Esophagus squamous epithelium (tissue), 5 donors: ENCODE results near the gene CCDC50. TPM values are rescaled to one million over a fixed set of nuclear protein-coding genes. Genes with fewer than 3 reads are reported as not detected.

Experiments
- DNase-seq: peaks from one replicate; lab custom pipeline; 2025; lab: John Stamatoyannopoulos, UW
- H3K27ac ChIP-seq, 4 donors: fragments of 200-600 bp; sonication (generic); one replicate each; pipeline ENCODE4 v1.5.1; 2016 to 2019; ENCODE audit warnings: mild to moderate bottlenecking in 1 of 4
- H3K27me3 ChIP-seq, 4 donors: fragments of 200-600 bp; sonication (generic); 1 replicate in 3 of 4; 2 replicates in 1 of 4; pipeline versions ENCODE4 v1.5.1 to v1.6.0; 2017 to 2021; ENCODE audit warnings: antibody characterized with exemption in 1 of 4
- H3K36me3 ChIP-seq, 3 donors: fragments of 200-600 bp; sonication (generic); one replicate each; pipeline ENCODE4 v1.5.1; 2016 to 2019
- H3K4me1 ChIP-seq, 3 donors: fragments of 200-600 bp; sonication (generic); one replicate each; pipeline ENCODE4 v1.5.1; 2017 to 2019
- H3K4me3 ChIP-seq, 4 donors: fragments of 200-600 bp; sonication (generic); 1 replicate in 3 of 4; 2 replicates in 1 of 4; pipeline ENCODE4 v1.5.1; 2016 to 2019; ENCODE audit warnings: mild to moderate bottlenecking in 2 of 4, moderate library complexity in 1 of 4
- H3K9me3 ChIP-seq, 3 donors: fragments of 200-600 bp; sonication (generic); one replicate each; pipeline ENCODE4 v1.5.1; 2016 to 2019
- POLR2A ChIP-seq, 4 donors: fragments of 450-650 bp; IDR thresholded peaks; one replicate each; pipeline ENCODE4 v1.6.1; 2017; ENCODE audit warnings: antibody characterized with exemption in 4 of 4, mild to moderate bottlenecking in 4 of 4, moderate library complexity in 3 of 4
- WGBS, 2 donors: methylation state at CpG; one replicate each; pipeline ENCODE4 v1.1.5; 2018; 5-methylcytosine and 5-hydroxymethylcytosine counted together
- intact Hi-C: fragments of 100-400 bp; cut with DNase I; formaldehyde crosslinking; loops from one replicate; pipeline ENCODE4 v1.15.0; 2022
- total RNA-seq, 4 donors: library from RNA; depleted of rRNA; stranded (reverse); fragments of >200 nt; gene quantifications; one replicate each; pipeline ENCODE4 v1.1.0, GENCODE V29; 2016
- TF ChIP-seq, protein P1 (sequence below), 6 experiments: fragments of 450-650 bp in 4 of 6; fragments of 200-600 bp in 2 of 6; sonication (generic) in 2 of 6; IDR thresholded peaks; one replicate each; pipeline ENCODE4 v1.5.1; 2016 to 2019; ENCODE audit warnings: antibody characterized with exemption in 6 of 6, mild to moderate bottlenecking in 4 of 6, moderate library complexity in 4 of 6
- donor health status: DM: yes; HTN: yes; CAD: no.

Gene CCDC50
- total RNA-seq, 4 donors from 2014 or later, result 12.7 to 56.6 (median 30.5) TPM

DNA sequence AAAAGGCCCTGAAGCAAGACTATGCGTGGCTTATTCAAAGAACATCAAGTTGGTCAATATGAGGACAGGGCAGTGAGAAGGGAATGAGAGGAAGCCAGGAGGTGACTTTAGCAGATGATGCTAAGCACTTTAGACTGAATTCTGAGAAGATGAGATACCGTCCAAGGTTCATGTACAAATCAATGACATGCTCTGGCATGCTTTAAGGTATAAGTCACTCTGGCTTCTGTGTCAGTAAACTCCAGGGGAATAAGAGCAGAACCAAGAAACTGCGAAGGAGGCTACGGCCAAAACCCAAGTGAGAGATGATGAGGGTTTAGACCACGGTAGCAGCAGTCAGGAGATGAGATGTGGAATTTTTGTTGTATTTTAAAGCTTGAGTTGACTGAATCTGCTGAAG, 8.9 kb upstream of the CCDC50 start:
- no peaks in the 10 kb centered on the region for H3K4me1 ChIP-seq
- WGBS, 2 donors, result 36 to 61% methylated on average over 5 of the region's 5 CpGs

DNA sequence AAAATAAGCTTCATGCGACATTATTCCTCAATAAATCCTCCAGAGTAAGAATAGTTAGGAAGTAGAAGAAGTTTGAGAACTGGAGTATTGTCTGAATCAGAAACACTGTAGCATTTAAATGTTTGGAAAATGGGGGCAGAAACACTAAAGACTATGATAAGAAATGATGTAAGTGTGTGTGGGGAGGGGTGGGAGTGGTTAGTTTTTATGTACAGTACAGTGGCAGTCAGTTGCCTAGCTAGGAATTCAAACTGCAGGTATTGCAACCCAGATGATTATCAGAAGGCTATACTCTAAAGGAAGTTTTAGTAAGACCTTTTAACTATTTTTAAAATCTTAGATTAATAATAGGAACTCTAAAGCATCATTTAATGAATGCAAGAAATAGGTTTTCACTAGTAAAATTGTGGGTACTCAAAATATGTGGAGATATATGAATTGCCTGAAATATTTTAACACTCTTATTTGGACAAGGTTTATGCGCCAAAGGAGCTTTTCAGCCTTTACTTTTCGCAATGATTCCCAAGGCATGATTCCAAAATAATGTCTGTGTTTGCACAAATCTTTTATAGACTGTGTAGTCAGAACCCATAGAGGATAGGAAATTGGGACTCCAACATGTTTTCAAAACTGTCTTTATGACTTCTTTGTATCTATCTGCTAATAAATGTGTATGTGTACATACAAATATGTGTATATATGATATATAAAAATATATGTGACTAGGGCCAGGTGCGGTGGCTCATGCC, 8.0 kb upstream of the CCDC50 start:
- intact Hi-C loops, result no loop called here
- DNase-seq, result no peak
- no peaks in the 10 kb centered on the region for H3K27me3 ChIP-seq
- WGBS, 2 donors, result 83 to 93% methylated on average over 4 of the region's 4 CpGs
- no peak for TF ChIP-seq POLR2A (IDR thresholded peaks at IDR 0.05)
- TF ChIP-seq, protein P1, sequence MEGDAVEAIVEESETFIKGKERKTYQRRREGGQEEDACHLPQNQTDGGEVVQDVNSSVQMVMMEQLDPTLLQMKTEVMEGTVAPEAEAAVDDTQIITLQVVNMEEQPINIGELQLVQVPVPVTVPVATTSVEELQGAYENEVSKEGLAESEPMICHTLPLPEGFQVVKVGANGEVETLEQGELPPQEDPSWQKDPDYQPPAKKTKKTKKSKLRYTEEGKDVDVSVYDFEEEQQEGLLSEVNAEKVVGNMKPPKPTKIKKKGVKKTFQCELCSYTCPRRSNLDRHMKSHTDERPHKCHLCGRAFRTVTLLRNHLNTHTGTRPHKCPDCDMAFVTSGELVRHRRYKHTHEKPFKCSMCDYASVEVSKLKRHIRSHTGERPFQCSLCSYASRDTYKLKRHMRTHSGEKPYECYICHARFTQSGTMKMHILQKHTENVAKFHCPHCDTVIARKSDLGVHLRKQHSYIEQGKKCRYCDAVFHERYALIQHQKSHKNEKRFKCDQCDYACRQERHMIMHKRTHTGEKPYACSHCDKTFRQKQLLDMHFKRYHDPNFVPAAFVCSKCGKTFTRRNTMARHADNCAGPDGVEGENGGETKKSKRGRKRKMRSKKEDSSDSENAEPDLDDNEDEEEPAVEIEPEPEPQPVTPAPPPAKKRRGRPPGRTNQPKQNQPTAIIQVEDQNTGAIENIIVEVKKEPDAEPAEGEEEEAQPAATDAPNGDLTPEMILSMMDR (IDR thresholded peaks at IDR 0.05), result no peak
- H3K4me1 ChIP-seq, result no peaks in the 10 kb centered on the region
- H3K4me3 ChIP-seq, result no peak overlapping the region
- no peaks in the 10 kb centered on the region for H3K36me3 ChIP-seq
- no peaks in the 10 kb centered on the region for H3K9me3 ChIP-seq
- H3K27ac ChIP-seq, result no peak overlapping the region

More for the DNA sequence above, 8.9 kb upstream of the CCDC50 start:
- TF ChIP-seq POLR2A (IDR thresholded peaks at IDR 0.05), result no peak
- TF ChIP-seq, protein P1 (IDR thresholded peaks at IDR 0.05), result no peak
- Histone ChIP-seq H3K4me3 (no peak overlapping the region), H3K27me3 (no peaks in the 10 kb centered on the region), H3K9me3 (no peaks in the 10 kb centered on the region), H3K36me3 (no peaks in the 10 kb centered on the region), H3K27ac (no peak overlapping the region)
- DNase-seq, result no peak
- intact Hi-C loops, result no loop called here

DNA sequence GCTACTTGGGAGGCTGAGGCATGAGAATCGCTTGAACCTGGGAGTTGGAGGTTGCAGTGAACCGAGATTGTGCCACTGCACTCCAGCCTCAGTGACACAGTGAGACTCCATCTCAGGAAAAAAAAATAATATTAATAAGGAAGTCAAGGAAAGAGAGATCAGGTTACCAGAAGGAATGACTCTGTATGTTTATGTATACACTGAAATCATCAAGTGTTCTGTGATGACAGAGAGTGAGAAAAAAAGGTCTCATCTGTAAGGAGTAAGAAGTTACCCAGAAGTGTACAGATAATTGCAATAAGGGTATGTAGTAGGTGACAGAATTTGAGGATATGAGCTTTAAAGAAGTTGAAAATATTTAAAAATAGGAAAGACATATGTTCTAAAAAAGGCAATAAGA, 4.3 kb upstream of the CCDC50 start:
- no peak overlapping the region for H3K4me3 ChIP-seq
- TF ChIP-seq, protein P1 (IDR thresholded peaks at IDR 0.05), result no peak
- no peak for TF ChIP-seq POLR2A (IDR thresholded peaks at IDR 0.05)
- no peaks in the 10 kb centered on the region for H3K36me3 ChIP-seq
- no peaks in the 10 kb centered on the region for H3K27me3 ChIP-seq
- H3K9me3 ChIP-seq, result no peaks in the 10 kb centered on the region
- intact Hi-C loops, result no loop called here
- no peak for DNase-seq
- H3K27ac ChIP-seq, result no peak overlapping the region
- H3K4me1 ChIP-seq, result peaks cover 0 to 9% (median 0%) of the 10 kb centered on the region in 3 donors
- 79 to 92% methylated on average over 2 of the region's 2 CpGs for WGBS, 2 donors

DNA sequence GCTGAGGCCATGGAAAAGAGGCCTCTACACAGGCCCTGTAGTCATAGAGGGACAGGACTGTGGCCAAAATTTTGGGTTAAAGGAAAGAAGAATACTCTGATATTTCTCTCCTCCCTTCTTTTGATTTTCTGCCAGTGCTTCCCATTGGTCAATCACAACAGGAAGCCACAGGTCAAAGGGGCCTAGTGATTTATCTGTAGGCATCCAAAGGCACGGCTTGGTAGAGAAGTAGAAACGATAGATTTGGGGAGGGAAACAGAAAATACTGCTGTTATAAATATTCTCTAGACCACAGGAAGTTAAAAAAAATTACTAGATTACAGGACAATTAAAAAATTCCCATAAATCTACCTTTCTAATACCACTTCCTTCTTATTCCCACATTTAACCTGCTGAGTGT, 1.7 kb upstream of the CCDC50 start:
- Histone ChIP-seq H3K9me3 (no peaks in the 10 kb centered on the region), H3K4me3 (no peak overlapping the region), H3K4me1 (peaks cover 7 to 35% (median 14%) of the 10 kb centered on the region in 3 donors), H3K36me3 (no peaks in the 10 kb centered on the region), H3K27me3 (no peaks in the 10 kb centered on the region), H3K27ac (no peak overlapping the region)
- intact Hi-C loops, result no loop called here
- TF ChIP-seq, protein P1 (IDR thresholded peaks at IDR 0.05), result no peak
- no peak for TF ChIP-seq POLR2A (IDR thresholded peaks at IDR 0.05)
- WGBS, 2 donors, result 55 to 73% methylated on average over 2 of the region's 2 CpGs
- no peak for DNase-seq

DNA sequence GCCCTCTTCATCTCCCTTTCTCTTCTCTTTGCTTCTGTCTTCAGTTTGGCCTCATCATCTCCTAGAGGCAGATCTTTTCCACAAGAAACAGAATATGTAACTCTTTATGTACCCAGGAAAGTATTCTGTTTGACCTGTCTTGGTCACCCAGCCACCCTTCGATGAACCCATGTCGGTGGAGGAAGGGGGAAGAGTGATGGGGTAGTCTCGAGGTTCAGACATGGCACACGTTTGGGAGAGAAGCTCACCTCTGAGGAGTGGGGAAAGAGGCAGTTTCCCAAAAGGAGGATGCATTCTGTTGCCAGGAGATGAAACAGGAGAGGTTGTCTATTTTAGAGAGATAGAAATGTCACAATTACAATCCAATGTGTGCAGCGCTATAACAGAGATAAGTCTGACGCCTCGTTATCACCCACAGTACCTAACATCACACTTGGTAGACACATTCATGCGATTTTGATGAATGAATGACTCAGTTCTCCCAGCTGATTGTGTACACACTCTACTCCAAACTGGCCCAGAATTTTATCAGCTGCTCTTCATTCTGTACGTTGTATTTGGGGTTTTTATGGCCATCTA, 722 bp upstream of the CCDC50 start:
- Histone ChIP-seq H3K4me3 (peak overlapping the region; percentile 71 to 98 (median 88)), H3K9me3 (no peaks in the 10 kb centered on the region), H3K36me3 (no peaks in the 10 kb centered on the region), H3K27ac (peak overlapping the region; percentile 83 to 97 (median 93)), H3K27me3 (no peaks in the 10 kb centered on the region), H3K4me1 (peaks cover 7 to 44% (median 21%) of the 10 kb centered on the region in 3 donors)
- 43 to 57% methylated on average over 6 to 7 of the region's 9 CpGs for WGBS, 2 donors
- DNase-seq, result no peak
- TF ChIP-seq, protein P1 (IDR thresholded peaks at IDR 0.05), result no peak
- no peak for TF ChIP-seq POLR2A (IDR thresholded peaks at IDR 0.05)
- intact Hi-C loops, result no loop called here
